Measurements from ENCODE around the gene LHX3.
"Not testable (repeated sequence)": the region's sequence is repeated elsewhere in the genome, so short reads cannot be mapped to it uniquely, and the experiment has no call there.

Gene LHX3

GRCh38 chr9:136151848-136152542 lies 52.9 kb downstream of the LHX3 start:
- DNase-seq, result no peak

DNA sequence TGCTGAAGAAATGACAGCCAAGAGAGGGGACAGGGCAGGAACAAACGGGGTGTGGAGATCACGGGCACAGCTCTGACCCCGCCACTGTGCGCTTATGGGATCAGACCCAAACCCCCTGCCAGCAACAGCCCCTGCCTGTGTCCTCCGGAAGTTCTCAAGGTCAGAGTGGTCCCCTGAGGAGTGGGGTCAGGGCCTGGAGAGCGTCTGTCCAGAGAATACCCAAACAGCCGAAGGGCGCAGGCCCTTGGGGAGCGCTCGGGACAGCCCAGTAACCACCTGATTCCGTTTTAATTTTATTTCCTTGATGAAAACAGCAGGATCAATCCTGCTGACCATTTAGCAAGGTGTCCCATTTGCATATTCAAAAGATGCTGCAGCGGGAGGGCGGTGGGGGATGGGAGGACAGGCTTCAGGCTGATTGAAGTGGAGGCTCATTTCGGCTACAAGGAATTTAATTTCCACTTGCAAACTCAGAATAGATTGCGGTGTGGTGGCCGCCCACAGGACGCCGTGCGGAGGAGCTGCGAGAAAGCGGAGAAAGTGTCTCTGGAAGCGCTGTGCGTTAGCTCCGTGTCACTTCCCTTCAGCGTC lies 53.6 kb downstream of the LHX3 start:
- DNase-seq, result no peak

DNA sequence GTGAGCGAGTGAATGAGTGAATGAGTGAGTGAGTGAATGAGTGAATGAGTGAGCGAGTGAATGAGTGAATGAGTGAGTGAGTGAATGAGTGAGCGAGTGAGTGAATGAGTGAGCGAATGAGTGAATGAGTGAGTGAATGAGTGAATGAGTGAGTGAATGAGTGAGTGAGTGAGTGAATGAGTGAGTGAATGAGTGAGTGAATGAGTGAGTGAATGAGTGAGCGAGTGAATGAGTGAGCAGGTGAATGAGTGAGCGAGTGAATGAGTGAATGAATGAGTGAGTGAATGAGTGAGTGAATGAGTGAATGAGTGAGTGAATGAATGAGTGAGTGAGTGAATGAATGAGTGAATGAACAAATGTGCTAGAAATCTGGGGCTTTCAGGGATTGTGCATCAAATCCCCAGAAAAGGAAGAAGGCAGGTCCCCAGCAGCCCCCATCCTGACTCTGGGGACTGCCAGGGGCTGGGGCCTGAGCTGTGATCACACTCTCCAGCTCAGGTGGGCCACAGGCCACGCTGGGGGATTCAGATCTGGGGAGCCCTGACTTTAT lies 54.2 kb downstream of the LHX3 start:
- not testable (repeated sequence) for DNase-seq

- no peak for DNase-seq
These were observed 55.1 kb downstream of the LHX3 start for GRCh38 chr9:136149853-136150252.

- DNase-seq, result no peak
These were observed 55.6 kb downstream of the LHX3 start for GRCh38 chr9:136149337-136149736.

- no peak for DNase-seq
These were observed 56.2 kb downstream of the LHX3 start for GRCh38 chr9:136148766-136149165.

GRCh38 chr9:136147890-136148714 lies 56.8 kb downstream of the LHX3 start:
- DNase-seq, result no peak

DNA sequence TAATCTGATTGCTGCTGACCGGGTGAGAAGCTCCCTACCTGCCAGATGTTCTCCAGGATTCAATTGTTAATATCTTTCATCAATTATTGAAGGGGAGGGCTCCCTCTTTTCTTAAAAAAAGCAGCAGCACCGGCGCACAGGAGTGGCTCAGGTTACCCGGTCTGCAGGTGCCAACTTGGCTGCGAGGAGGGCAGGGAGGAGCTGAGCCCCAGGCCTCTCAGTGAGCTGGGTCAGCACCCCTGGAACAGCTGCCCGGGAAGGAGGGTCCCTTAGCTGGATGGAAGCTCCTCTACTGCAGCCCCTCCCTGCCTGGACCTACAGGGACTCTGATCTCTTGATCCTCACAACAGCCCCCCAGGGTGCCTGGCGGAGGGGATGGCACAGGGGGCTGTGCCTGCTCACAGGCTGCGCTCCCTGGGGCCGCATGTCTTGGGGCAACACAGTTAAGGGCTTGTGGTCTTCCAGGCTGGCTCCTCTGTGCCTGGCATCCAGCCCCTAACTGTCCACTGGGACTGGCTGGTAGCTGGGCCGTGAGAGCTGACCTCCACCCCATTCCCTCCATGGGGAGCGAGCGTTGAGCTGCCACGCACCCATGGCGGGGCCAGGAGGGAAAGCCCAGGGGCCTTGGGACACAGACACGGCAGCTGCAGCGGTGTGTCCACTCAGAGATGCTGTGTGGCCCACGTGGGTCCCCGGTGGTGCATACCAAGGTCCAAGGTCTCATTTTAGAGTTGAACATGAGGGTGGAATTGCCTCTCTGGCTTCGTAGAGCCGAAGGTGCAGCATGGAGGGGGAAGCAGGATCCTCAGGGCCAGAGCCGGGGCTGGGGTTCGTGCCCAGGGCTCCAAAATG lies 57.7 kb downstream of the LHX3 start:
- no peak for DNase-seq
